Upper lobe of left lung (tissue), 6 donors: ENCODE measurements around the gene COBLL1. TPM values are rescaled to one million over a fixed set of nuclear protein-coding genes. Genes with fewer than 3 reads are reported as not detected.

Source experiments
- ATAC-seq, 2 donors: fragments of 200-7000 bp; cut with Tn5 transposase; one replicate each; pipeline ENCODE4 v1.9.1; 2022; ENCODE audit warnings: mild to moderate bottlenecking in 2 of 2, moderate library complexity in 2 of 2; ENCODE audit not compliant: low FRiP score in 2 of 2
- DNase-seq, 2 donors: peaks; one replicate each; pipeline ENCODE4 v3.0.0-alpha.2; 2019 to 2020
- H3K27ac ChIP-seq, 4 donors: fragments of 200-600 bp; sonication (generic); one replicate each; pipeline ENCODE4 v1.5.1; 2016 to 2019
- H3K27me3 ChIP-seq, 4 donors: fragments of 200-600 bp; sonication (generic); one replicate each; pipeline ENCODE4 v1.5.1; 2017 to 2019
- H3K36me3 ChIP-seq, 4 donors: fragments of 200-600 bp; sonication (generic); one replicate each; pipeline ENCODE4 v1.5.1; 2016 to 2019
- H3K4me1 ChIP-seq, 4 donors: fragments of 200-600 bp; sonication (generic); one replicate each; pipeline ENCODE4 v1.5.1; 2018 to 2019
- H3K4me3 ChIP-seq, 4 donors: fragments of 200-600 bp; sonication (generic); one replicate each; pipeline ENCODE4 v1.5.1; 2017 to 2019; ENCODE audit warnings: mild to moderate bottlenecking in 2 of 4, moderate library complexity in 1 of 4
- H3K9me3 ChIP-seq, 4 donors: fragments of 200-600 bp; sonication (generic); one replicate each; pipeline ENCODE4 v1.5.1; 2018 to 2019
- CTCF ChIP-seq, 6 experiments: fragments of 450-650 bp in 4 of 6; fragments of 200-600 bp in 2 of 6; sonication (generic) in 2 of 6; IDR thresholded peaks; one replicate each; pipeline ENCODE4 v1.5.1; 2016 to 2019; ENCODE audit warnings: antibody characterized with exemption in 6 of 6
- EP300 ChIP-seq, 4 donors: sonication (generic); formaldehyde crosslinking; IDR thresholded peaks; one replicate each; pipeline ENCODE4 v1.5.1; 2017; ENCODE audit warnings: antibody characterized with exemption in 4 of 4, control low read depth in 2 of 4
- POLR2A ChIP-seq, 4 donors: fragments of 450-650 bp; IDR thresholded peaks; one replicate each; pipeline ENCODE4 v1.5.1; 2016 to 2017; ENCODE audit warnings: antibody characterized with exemption in 4 of 4, mild to moderate bottlenecking in 2 of 4
- POLR2AphosphoS5 ChIP-seq, 2 donors: sonication (generic); formaldehyde crosslinking; IDR thresholded peaks; one replicate each; pipeline ENCODE4 v1.5.1; 2017; ENCODE audit warnings: antibody characterized with exemption in 2 of 2
- WGBS, 2 donors: methylation state at CpG; one replicate each; pipeline ENCODE4 v1.1.5; 2017 to 2018; 5-methylcytosine and 5-hydroxymethylcytosine counted together
- total RNA-seq, 6 donors: library from RNA; depleted of rRNA in 4 of 6; stranded (reverse); fragments of >200 nt in 4 of 6; gene quantifications; one replicate each; pipeline versions ENCODE4 v1.1.0 to v1.2.1, GENCODE V29; 2016 to 2021
- donor health status: DM: no; HTN: no; CAD: no; lungs with moderate emphysema.
- donor health status: DM: no; HTN: yes; CAD: no; lungs with severe emphysema.

Gene COBLL1
- total RNA-seq, 6 donors from 2014 or later = 64.3 to 128 (median 90.1) TPM

GRCh38 chr2:164847291-164847690 lies 5.7 kb upstream of the COBLL1 start:
- no peak for TF ChIP-seq POLR2A (IDR thresholded peaks at IDR 0.05)
- no peak for TF ChIP-seq EP300 (IDR thresholded peaks at IDR 0.05)
- no peak for TF ChIP-seq POLR2AphosphoS5 (IDR thresholded peaks at IDR 0.05)
- TF ChIP-seq CTCF (IDR thresholded peaks at IDR 0.05) = no peak
- Histone ChIP-seq H3K4me3 (no peak overlapping the region), H3K36me3 (no peaks in the 10 kb centered on the region), H3K27ac (no peak overlapping the region), H3K27me3 (no peaks in the 10 kb centered on the region), H3K9me3 (no peaks in the 10 kb centered on the region), H3K4me1 (peaks cover 6 to 20% (median 6%) of the 10 kb centered on the region in 4 donors)
- no peak for ATAC-seq
- DNase-seq = no peak
- 83 to 89% methylated on average over 4 of the region's 4 CpGs for WGBS, 2 donors

GRCh38 chr2:164846276-164846675 lies 4.7 kb upstream of the COBLL1 start:
- DNase-seq = no peak

GRCh38 chr2:164843346-164843911 lies 1.8 kb upstream of the COBLL1 start:
- Histone ChIP-seq H3K9me3 (no peaks in the 10 kb centered on the region), H3K27me3 (no peaks in the 10 kb centered on the region), H3K27ac (peak overlapping the region in 1 of 4 donors; percentile 18), H3K4me1 (peaks cover 6 to 26% (median 15%) of the 10 kb centered on the region in 4 donors), H3K36me3 (no peaks in the 10 kb centered on the region), H3K4me3 (no peak overlapping the region)
- WGBS, 2 donors = 56 to 57% methylated on average over 1 of the region's 1 CpG
- ATAC-seq (no peak), DNase-seq (no peak)
- TF ChIP-seq CTCF (IDR thresholded peaks at IDR 0.05) (peak in 1 of 6 experiments; percentile 15), POLR2A (IDR thresholded peaks at IDR 0.05) (no peak), EP300 (IDR thresholded peaks at IDR 0.05) (no peak), POLR2AphosphoS5 (IDR thresholded peaks at IDR 0.05) (no peak)

More at GRCh38 chr2:164846276-164846675, 4.7 kb upstream of the COBLL1 start:
- ATAC-seq = no peak
- H3K4me1 ChIP-seq = peaks cover 6 to 21% (median 8%) of the 10 kb centered on the region in 4 donors
- H3K4me3 ChIP-seq = no peak overlapping the region
- no peak overlapping the region for H3K27ac ChIP-seq
- no peaks in the 10 kb centered on the region for H3K9me3 ChIP-seq
- H3K36me3 ChIP-seq = no peaks in the 10 kb centered on the region
- H3K27me3 ChIP-seq = no peaks in the 10 kb centered on the region
- WGBS, 2 donors = 91 to 93% methylated on average over 2 of the region's 2 CpGs
- TF ChIP-seq POLR2A (IDR thresholded peaks at IDR 0.05) = no peak
- TF ChIP-seq CTCF (IDR thresholded peaks at IDR 0.05) = no peak
- no peak for TF ChIP-seq EP300 (IDR thresholded peaks at IDR 0.05)
- TF ChIP-seq POLR2AphosphoS5 (IDR thresholded peaks at IDR 0.05) = no peak

GRCh38 chr2:164842624-164842966 lies 972 bp upstream of the COBLL1 start:
- TF ChIP-seq POLR2AphosphoS5 (IDR thresholded peaks at IDR 0.05) (no peak), POLR2A (IDR thresholded peaks at IDR 0.05) (no peak), EP300 (IDR thresholded peaks at IDR 0.05) (no peak), CTCF (IDR thresholded peaks at IDR 0.05) (no peak)
- no peak for DNase-seq
- WGBS, 2 donors = 48 to 58% methylated on average over 8 of the region's 8 CpGs
- Histone ChIP-seq H3K4me3 (peak overlapping the region in 3 of 4 donors; percentile 72 to 86 (median 83)), H3K27me3 (no peaks in the 10 kb centered on the region), H3K27ac (peak overlapping the region; percentile 96 to 99 (median 98)), H3K36me3 (no peaks in the 10 kb centered on the region), H3K9me3 (no peaks in the 10 kb centered on the region), H3K4me1 (peaks cover 6 to 28% (median 16%) of the 10 kb centered on the region in 4 donors)
- no peak for ATAC-seq
